Right cardiac atrium (tissue), 5 donors: Measurements from ENCODE around the gene PIP4K2B. TPM values are rescaled to one million over a fixed set of nuclear protein-coding genes. Genes with fewer than 3 reads are reported as not detected.

Experiments
- ATAC-seq, 2 donors: fragments of 200-7000 bp; cut with Tn5 transposase; one replicate each; pipeline versions ENCODE4 v1.8.0 to v1.9.1; 2020; ENCODE audit warnings: moderate library complexity in 2 of 2, mild to moderate bottlenecking in 1 of 2
- DNase-seq, 3 donors: peaks; one replicate each; pipeline ENCODE4 v3.0.0-alpha.2; 2020
- H3K27ac ChIP-seq: one replicate; pipeline ENCODE4 v1.5.1; 2013; ENCODE audit warnings: mild to moderate bottlenecking, low read length, control low read depth, moderate library complexity
- H3K27me3 ChIP-seq: one replicate; pipeline ENCODE4 v1.6.1; 2013; ENCODE audit not compliant: control insufficient read depth, insufficient read depth
- H3K4me1 ChIP-seq: one replicate; pipeline ENCODE4 v1.6.1; 2013; ENCODE audit warnings: low read length; ENCODE audit not compliant: control insufficient read depth, insufficient read depth
- H3K4me3 ChIP-seq: one replicate; pipeline ENCODE4 v1.5.1; 2013; ENCODE audit warnings: low read length, control low read depth
- H3K9me3 ChIP-seq: one replicate; pipeline ENCODE4 v1.6.1; 2013; ENCODE audit warnings: low read length; ENCODE audit not compliant: control insufficient read depth
- WGBS: extraction: QIAGEN DNeasy Blood & Tissue Kit; methylation state at CpG from one replicate; pipeline ENCODE4 v1.1.7; 2013; 5-methylcytosine and 5-hydroxymethylcytosine counted together
- intact Hi-C, 4 donors: fragments of 100-400 bp; cut with DNase I; formaldehyde crosslinking; loops; one replicate each; pipeline versions ENCODE4 v1.11.0 to v1.14.0; 2022 to 2023
- polyA plus RNA-seq: library from polyadenylated mRNA; stranded (reverse); fragments of 200-250 nt; gene quantifications from one replicate; pipeline ENCODE4 v1.2.3, GENCODE V29; 2013
- total RNA-seq, 4 donors: library from RNA; stranded (reverse); fragmentation: NEBNext Ultra II Directional; extraction: Animal tissue kit (Norgen Biotek cat#: 25700); gene quantifications; one replicate each; pipeline ENCODE4 v1.2.1, GENCODE V29; 2021
- donor health status: healthy with polysubstance abuse.
- donor health status: DM: no; HTN: yes; CAD: no.
- donor health status: DM: no; HTN: no; CAD: no.
- donor health status: DM: no; HTN: yes; CAD: no; lungs with severe emphysema.
- donor health status: DM: yes; HTN: yes; CAD: no.

The PIP4K2B gene
- total and polyA plus RNA-seq, 5 donors, result 28.2 to 50.0 (median 43.5) TPM

DNA sequence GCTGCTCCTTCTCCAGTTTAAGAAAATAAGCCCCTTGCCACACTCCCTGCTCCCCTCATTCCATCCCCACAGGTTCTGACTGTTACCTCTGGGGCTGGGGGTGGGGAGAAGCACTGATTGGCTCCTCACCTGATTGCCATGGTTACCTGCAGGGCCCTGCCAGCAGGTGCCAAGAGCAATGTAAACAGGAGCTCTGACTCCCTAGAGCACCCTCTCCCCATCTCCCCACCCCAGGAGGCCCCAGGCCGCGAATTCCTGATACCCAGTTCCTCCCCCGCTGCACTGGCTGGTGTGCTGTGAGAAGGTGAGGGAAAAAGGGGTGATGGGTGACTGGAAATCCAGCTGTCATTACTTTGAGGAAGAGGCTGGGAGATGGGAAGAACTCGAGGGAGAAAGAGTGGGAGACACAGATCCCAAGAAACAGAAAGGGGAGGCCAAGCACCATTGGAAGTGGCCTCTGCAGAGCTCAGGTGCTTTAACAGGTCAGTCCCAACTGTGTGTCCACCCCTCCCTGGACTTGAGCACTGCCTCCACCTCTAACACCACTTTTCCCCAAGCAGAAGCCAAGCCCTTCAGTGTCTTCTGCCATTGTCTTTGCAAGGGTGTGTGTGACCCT, 55.7 kb downstream of the PIP4K2B start:
- ATAC-seq (no peak), DNase-seq (peak; percentile 6 to 44 (median 37))
- intact Hi-C loops, result loop anchor here in 1 of 4 donors (5.0 kb wide), 1 partner anchor 41 kb away; no protein-coding TSS in a partner anchor
- Histone ChIP-seq H3K4me1 (peaks cover 17% of the 10 kb centered on the region), H3K27ac (peak overlapping the region; percentile 12), H3K9me3 (no peaks in the 10 kb centered on the region), H3K27me3 (no peaks in the 10 kb centered on the region), H3K4me3 (no peak overlapping the region)
- 70% methylated on average over 4 of the region's 4 CpGs for WGBS

DNA sequence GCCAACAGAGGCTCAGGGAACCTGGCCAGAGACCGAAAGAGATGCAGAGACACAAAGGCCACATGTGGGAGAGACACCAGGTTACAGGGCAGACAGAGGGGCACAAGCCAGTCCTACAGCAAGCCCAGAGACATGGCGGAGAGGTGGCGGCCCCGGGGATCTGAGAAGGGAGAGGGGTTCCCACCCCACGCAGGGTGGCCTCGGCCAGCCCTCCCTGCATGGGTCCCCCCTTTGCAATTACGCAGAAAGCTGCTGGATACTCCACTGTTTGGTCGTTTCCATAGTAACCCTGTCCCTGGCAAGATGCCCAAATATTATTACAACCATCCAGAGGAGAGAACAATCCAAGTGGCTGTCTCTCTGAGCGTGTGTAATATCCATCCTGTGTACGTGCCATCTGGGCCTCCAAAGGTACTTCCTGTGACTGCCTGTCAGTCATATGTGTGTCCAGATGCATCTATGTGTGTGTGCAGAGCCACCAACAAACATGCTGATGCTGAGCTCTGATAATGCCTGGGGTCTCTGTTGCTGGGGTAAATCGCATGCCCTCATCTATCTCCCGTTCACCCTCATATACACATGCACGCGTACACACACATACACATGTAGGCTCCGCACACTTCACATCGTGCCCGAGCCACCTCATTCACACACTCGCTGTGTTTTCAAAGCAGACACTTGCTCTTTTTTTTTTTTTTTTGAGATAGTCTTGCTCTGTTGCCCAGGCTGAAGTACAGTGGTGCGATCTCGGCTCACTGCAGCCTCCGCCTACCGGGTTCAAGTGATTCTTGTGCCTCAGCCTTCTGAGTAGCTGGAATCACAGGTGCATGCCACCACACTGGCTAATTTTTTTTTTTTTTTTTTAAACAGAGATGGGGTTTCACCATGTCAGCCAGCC, 56.7 kb downstream of the PIP4K2B start:
- Histone ChIP-seq H3K9me3 (no peaks in the 10 kb centered on the region), H3K27me3 (no peaks in the 10 kb centered on the region), H3K27ac (peak overlapping the region; percentile 93), H3K4me3 (no peak overlapping the region), H3K4me1 (peaks cover 17% of the 10 kb centered on the region)
- 28% methylated on average over 22 of the region's 22 CpGs for WGBS
- DNase-seq (peak; percentile 45 to 69 (median 67)), ATAC-seq (peak; percentile 58 to 62)
- intact Hi-C loops, result loop anchor here in 1 of 4 donors (5.0 kb wide), 1 partner anchor 40 kb away; no protein-coding TSS in a partner anchor

DNA sequence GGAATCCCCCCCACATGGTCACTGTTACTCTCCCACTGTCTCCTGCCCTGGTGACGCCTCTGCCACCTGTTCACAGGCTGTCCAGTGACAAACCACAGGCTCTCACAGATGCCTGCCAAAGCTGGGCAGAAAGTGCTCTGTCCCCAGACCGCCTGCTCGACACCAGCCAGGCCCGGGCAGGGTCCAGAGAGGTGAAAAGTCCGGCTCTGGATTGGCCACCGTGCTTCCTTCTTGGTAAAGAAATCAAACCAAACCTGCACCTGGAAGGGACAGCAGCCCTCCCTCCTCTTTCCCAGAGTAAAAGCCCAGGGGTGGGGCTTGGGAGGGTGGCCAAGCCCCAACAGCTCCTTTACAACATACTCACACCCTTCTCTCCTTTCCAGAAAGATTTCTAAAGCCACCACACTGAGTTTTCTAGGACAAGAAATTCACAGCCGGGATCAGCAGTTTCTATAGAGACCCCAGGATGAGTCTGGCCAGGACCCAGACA, 57.4 kb downstream of the PIP4K2B start:
- peak; percentile 45 to 46 for ATAC-seq
- no peaks in the 10 kb centered on the region for H3K9me3 ChIP-seq
- DNase-seq, result peak; percentile 53 to 84 (median 65)
- intact Hi-C loops, result loop anchor here in 1 of 4 donors (5.0 kb wide), 1 partner anchor 40 kb away; no protein-coding TSS in a partner anchor
- no peak overlapping the region for H3K4me3 ChIP-seq
- 25% methylated on average over 7 of the region's 7 CpGs for WGBS
- H3K4me1 ChIP-seq, result peaks cover 17% of the 10 kb centered on the region
- H3K27ac ChIP-seq, result peak overlapping the region; percentile 93
- H3K27me3 ChIP-seq, result no peaks in the 10 kb centered on the region

DNA sequence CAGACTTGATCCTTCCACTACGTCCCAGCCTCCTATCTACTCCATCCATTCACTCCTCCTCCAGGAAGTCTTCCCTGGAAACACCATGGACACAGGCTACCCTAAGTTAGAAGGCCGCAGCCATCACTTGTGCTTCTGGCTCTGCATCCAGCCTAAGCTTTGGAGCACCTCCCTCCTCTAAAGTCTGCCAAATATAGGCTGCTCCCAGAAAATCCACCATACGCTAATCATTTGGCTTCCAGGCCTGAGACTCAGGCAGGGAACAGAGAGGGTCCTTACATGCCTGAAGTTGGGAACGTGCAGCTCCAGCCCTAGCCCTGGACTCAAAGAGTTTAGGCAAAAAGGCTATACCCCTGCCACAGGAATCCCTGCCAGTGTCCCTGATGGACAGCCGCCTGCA, 57.9 kb downstream of the PIP4K2B start:
- Histone ChIP-seq H3K9me3 (no peaks in the 10 kb centered on the region), H3K27me3 (no peaks in the 10 kb centered on the region), H3K27ac (peak overlapping the region; percentile 93), H3K4me1 (peaks cover 17% of the 10 kb centered on the region), H3K4me3 (no peak overlapping the region)
- ATAC-seq (peak in 1 of 2 donors; percentile 1), DNase-seq (peak; percentile 7 to 35 (median 19))
- WGBS, result 50% methylated on average over 5 of the region's 5 CpGs
- intact Hi-C loops, result loop anchor here in 1 of 4 donors (5.0 kb wide), 1 partner anchor 39 kb away; no protein-coding TSS in a partner anchor

DNA sequence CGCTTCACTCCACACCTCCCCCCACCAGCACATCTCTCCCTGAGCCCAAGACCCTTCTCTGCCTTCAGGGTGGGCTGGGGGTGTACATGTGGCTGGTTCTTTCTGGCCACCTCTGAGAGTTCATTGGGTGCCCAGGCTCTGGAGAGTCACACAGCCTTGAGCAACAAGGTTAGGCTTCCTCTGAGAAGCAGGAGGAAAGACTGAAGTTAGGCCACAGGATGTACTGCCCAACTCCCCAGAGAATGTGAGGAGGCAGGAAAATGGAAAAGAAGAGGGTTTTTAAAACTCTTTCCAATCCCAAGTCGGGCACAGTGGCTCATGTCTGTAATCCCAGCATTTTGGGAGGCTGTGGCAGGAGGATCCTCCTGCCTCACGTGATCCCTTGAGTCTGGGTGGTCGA, 58.5 kb downstream of the PIP4K2B start:
- 64% methylated on average over 4 of the region's 4 CpGs for WGBS
- ATAC-seq (no peak), DNase-seq (peak in 2 of 3 donors; percentile 7 to 9)
- intact Hi-C loops, result loop anchor here in 1 of 4 donors (5.0 kb wide), 1 partner anchor 39 kb away; no protein-coding TSS in a partner anchor
- Histone ChIP-seq H3K27me3 (no peaks in the 10 kb centered on the region), H3K27ac (peak overlapping the region; percentile 13), H3K9me3 (no peaks in the 10 kb centered on the region), H3K4me3 (no peak overlapping the region), H3K4me1 (peaks cover 17% of the 10 kb centered on the region)

DNA sequence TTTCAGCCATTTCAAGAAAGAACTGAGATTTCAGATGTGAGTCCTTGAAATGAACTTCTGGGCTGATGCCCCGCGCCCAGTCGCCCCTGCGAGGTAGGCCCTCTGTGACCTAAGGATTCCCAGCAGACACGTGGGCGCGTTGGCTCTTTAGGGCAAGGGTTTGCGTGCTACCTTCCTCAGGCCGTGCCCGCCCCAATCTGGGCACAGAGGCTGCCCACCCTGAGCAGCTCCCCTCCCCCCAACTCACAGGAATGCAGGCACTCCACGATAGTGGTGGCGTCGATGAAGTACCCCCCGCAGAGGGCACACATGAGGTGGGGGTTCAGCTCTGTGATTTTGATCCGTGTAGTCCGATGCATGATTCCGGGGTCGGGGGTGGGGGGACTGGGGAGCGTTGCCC, 59.3 kb downstream of the PIP4K2B start:
- no peaks in the 10 kb centered on the region for H3K9me3 ChIP-seq
- H3K4me3 ChIP-seq, result no peak overlapping the region
- peak; percentile 16 to 62 (median 35) for DNase-seq
- intact Hi-C loops, result loop anchor here in 1 of 4 donors (5.0 kb wide), 1 partner anchor 38 kb away; no protein-coding TSS in a partner anchor
- H3K4me1 ChIP-seq, result peaks cover 17% of the 10 kb centered on the region
- H3K27ac ChIP-seq, result no peak overlapping the region
- no peaks in the 10 kb centered on the region for H3K27me3 ChIP-seq
- no peak for ATAC-seq
- WGBS, result 86% methylated on average over 19 of the region's 19 CpGs

DNA sequence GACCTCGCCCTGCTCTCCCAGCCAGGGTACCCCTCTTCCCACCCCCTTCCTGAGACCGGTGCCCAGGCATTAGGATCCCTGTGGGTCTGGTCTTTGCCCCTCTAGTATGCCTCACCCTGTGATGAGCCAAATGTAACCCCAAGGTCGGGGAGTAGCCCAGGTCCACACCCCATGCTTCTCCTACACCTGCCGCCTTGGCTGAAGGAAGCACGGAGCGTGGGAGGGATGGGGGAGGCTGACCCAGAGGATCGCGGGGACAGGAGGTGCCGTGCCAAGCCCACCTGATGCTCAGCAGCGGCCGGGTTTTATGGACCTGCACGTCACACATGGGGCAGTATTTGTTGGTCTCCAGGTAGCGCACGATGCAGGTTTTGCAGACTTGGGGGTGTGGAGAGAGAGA, 60.1 kb downstream of the PIP4K2B start:
- DNase-seq, result peak in 1 of 3 donors; percentile 44
- 87% methylated on average over 14 of the region's 14 CpGs for WGBS
- Histone ChIP-seq H3K4me1 (peaks cover 17% of the 10 kb centered on the region), H3K27me3 (no peaks in the 10 kb centered on the region), H3K4me3 (no peak overlapping the region), H3K9me3 (no peaks in the 10 kb centered on the region), H3K27ac (no peak overlapping the region)
- intact Hi-C loops, result loop anchor here in 2 of 4 donors (5.0 to 10.0 kb wide), 3 partner anchors 37 to 65 kb away; partner anchors contain the start of gene EPOP (in 1 of the 2)
- no peak for ATAC-seq

DNA sequence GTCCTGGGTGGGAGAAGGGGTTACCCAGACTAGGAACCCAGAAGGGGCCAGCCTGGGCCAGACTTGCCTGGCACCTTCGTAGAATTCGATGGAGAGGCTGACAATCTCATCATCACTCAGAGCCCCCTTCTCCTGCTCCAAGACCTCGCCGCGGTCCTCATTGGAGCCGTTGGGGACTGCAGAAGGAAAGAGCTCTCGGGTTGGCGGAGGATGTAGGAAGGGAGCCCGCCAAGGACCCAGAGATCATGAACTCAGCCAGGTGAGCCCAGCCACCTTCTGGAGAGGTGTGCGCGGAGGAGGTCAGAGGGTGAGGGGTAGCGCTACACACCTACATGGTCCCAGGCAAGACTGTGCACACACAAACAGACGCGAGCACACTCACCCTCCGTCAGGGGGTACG, 60.7 kb downstream of the PIP4K2B start:
- intact Hi-C loops, result loop anchor here in 2 of 4 donors (5.0 to 10.0 kb wide), 3 partner anchors 36 to 64 kb away; partner anchors contain the start of gene EPOP (in 1 of the 2)
- H3K4me3 ChIP-seq, result no peak overlapping the region
- no peak overlapping the region for H3K27ac ChIP-seq
- H3K27me3 ChIP-seq, result no peaks in the 10 kb centered on the region
- peaks cover 14% of the 10 kb centered on the region for H3K4me1 ChIP-seq
- 93% methylated on average over 16 of the region's 16 CpGs for WGBS
- ATAC-seq (no peak), DNase-seq (peak in 1 of 3 donors; percentile 40)
- no peaks in the 10 kb centered on the region for H3K9me3 ChIP-seq

DNA sequence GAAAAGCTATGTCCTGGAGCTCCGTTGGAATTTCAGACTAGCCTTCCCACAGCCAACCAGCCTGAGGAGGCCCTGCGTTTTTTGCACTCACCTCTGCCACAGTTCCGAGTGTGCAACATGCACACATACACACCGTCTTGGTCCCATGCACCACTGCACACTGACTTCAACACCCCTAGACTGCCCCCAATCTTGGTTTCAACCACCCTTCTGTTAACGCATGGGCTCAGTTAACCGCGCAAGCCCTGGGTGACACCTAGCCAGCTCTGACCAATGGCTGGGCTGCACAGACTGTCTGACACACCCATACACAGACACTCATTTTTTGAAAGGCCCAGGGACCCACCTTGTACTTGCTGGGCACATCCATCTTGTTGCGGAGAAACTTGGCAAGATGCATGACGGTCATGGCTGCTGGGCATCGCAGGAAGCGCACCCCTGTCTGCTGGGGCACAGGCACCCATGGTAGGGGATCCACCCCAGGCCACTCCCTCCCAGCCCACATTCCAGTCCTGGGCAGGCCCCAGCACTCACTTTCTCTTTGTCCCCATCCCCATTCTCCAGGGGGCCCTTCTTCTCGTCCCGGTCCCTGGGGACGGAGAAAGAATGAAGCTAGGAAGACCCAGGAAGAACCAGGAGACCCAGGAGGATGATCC, 61.2 kb downstream of the PIP4K2B start:
- Histone ChIP-seq H3K9me3 (no peaks in the 10 kb centered on the region), H3K27ac (no peak overlapping the region), H3K4me1 (peaks cover 12% of the 10 kb centered on the region), H3K27me3 (no peaks in the 10 kb centered on the region), H3K4me3 (no peak overlapping the region)
- intact Hi-C loops, result loop anchor here in 2 of 4 donors (5.0 to 10.0 kb wide), 3 partner anchors 36 to 63 kb away; partner anchors contain the start of gene EPOP (in 1 of the 2)
- DNase-seq (peak in 1 of 3 donors; percentile 34), ATAC-seq (no peak)
- WGBS, result 91% methylated on average over 14 of the region's 14 CpGs
